AG04449 (cell line): ENCODE data around the gene TNRC6A.
"Not testable (repeated sequence)": the region's sequence is repeated elsewhere in the genome, so short reads cannot be mapped to it uniquely, and the experiment has no call there.

Experiments used
- CTCF ChIA-PET: fragments of 350-600 bp; formaldehyde crosslinking; extraction: SDS; loops from one replicate; lab custom pipeline; 2021; ENCODE audit warnings: antibody characterized with exemption; lab: Yijun Ruan, JAX
- POLR2A ChIA-PET: fragments of 400-600, 350-600 bp; formaldehyde crosslinking; extraction: SDS; loops from one replicate; lab custom pipeline; 2020; ENCODE audit warnings: antibody characterized with exemption, inconsistent platforms; lab: Yijun Ruan, JAX
- DNase-seq: peaks from one replicate; pipeline ENCODE4 v3.0.0-alpha.2; 2010; ENCODE audit warnings: low read depth, low spot score
- H3K4me3 ChIP-seq: 2 replicates; pipeline ENCODE4 v1.5.1; 2011; ENCODE audit warnings: low read depth, mild to moderate bottlenecking, control low read depth, low read length
- TF ChIP-seq, protein P1 (sequence below): IDR thresholded peaks from one replicate; pipeline ENCODE4 v1.5.1; 2011; ENCODE audit warnings: mild to moderate bottlenecking, moderate library complexity, low read length, control low read depth, inconsistent platforms; ENCODE audit not compliant: insufficient read depth; ENCODE audit errors: missing control alignments

The TNRC6A gene

DNA sequence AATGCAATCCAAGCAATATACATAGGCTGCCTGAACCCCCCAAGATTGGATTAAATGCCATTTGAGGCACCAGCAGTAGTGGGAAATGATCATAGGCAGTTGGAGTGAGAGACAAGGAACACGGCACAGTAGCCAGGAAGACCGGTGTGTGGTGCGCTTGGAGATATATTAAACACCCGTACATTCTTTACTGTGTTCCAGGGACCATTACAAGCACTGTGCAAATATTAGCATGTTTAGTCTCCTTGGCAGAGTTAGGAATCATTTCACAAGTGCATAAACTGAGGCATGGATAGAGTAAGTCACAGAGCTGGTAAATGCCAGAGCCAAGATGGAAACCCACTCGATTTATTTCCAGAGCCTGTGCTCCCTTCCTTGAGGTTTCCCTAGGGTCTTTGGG is 31.1 kb upstream of the TNRC6A start:
- ChIA-PET CTCF (interaction anchor here (1.8 to 3.4 kb wide), 2 partner anchors 9 to 11 kb away, joined by 5 to 31 read pairs; no protein-coding TSS in a partner anchor), POLR2A (no interaction called here)
- TF ChIP-seq, protein P1, sequence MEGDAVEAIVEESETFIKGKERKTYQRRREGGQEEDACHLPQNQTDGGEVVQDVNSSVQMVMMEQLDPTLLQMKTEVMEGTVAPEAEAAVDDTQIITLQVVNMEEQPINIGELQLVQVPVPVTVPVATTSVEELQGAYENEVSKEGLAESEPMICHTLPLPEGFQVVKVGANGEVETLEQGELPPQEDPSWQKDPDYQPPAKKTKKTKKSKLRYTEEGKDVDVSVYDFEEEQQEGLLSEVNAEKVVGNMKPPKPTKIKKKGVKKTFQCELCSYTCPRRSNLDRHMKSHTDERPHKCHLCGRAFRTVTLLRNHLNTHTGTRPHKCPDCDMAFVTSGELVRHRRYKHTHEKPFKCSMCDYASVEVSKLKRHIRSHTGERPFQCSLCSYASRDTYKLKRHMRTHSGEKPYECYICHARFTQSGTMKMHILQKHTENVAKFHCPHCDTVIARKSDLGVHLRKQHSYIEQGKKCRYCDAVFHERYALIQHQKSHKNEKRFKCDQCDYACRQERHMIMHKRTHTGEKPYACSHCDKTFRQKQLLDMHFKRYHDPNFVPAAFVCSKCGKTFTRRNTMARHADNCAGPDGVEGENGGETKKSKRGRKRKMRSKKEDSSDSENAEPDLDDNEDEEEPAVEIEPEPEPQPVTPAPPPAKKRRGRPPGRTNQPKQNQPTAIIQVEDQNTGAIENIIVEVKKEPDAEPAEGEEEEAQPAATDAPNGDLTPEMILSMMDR, result no peak
- no peak overlapping the region for H3K4me3 ChIP-seq
- DNase-seq, result no peak

DNA sequence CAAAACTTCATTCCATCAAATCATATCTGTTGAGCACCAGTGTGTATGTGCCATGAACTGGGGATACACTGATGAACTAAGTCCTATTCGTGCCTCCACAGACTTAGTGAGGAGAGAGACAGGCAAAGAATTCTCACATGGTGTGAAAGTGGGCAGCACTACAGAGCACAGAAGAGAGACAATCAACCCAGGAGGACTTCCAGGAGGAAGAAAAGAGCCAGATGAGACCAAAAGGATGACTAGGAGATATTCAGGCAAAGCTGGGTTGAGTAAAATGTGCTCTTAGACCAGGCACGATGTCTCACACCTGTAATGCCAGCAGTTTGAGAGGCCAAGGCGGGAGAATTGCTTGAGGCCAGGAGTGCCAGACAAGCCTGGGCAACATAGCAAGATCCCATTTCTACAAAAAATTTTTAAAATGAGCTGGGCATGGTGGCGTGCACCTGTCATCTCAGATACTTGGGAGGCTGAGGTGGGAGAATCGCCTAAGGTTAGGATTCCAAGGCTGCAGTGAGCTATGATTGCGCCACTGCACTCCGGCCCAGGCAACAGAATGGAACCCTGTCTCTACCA is 30.2 kb upstream of the TNRC6A start:
- no peak overlapping the region for H3K4me3 ChIP-seq
- TF ChIP-seq, protein P1, result no peak
- DNase-seq, result no peak
- ChIA-PET CTCF (interaction anchor here (0.9 to 3.4 kb wide), 4 partner anchors 10 to 18 kb away, joined by 3 to 31 read pairs (median 3); no protein-coding TSS in a partner anchor), POLR2A (interaction anchor here (0.8 to 1.3 kb wide), 3 partner anchors 30 to 121 kb away, joined by 3 to 5 read pairs (median 4); no protein-coding TSS in a partner anchor)

DNA sequence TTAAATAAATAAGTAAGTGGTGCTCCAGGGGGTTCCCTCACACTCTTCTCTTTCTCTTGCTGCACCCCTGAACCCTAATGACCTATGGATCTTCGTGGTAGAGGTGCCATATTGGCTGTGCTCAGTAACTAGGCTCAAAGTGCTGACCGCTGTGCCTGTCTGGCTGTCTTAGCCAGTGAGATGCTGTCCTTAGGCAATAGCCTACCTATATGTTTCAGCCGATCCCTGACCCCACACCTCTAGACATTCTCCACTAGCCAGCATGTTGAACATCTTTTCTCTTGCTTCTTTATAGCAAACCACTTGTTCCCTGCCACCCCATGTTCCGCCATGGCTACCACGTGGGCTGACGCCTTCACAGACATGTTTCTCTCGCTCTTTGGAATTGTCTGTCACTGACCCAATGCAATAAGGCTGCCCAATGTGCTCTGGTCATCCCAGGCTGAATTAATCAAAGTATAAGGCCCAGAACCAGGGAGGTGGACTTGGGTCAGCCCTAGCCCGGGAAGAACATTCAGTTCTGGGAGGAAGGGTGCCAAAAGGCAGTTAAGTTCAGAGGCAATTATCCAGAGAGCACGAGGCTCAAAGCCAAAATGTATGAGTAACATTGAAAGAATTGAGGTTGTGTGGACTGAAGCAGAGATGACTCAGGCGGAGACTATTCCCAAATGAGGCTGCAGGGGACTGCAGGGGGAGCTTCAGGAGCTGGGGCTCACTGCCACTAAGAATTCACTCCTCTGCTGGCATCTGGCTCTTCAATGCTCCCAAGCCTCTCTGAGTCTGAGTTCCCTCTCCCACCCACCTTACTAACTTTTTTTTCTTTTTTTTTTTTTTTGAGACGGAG is 28.7 kb upstream of the TNRC6A start:
- ChIA-PET CTCF (interaction anchor here (3.4 kb wide), 1 partner anchor 11 kb away, joined by 31 read pairs; no protein-coding TSS in a partner anchor), POLR2A (interaction anchor here (1.0 to 1.3 kb wide), 2 partner anchors 31 to 67 kb away, joined by 3 to 4 read pairs; no protein-coding TSS in a partner anchor)
- DNase-seq, result peak; percentile 94
- TF ChIP-seq, protein P1, result peak; percentile 55
- no peak overlapping the region for H3K4me3 ChIP-seq

DNA sequence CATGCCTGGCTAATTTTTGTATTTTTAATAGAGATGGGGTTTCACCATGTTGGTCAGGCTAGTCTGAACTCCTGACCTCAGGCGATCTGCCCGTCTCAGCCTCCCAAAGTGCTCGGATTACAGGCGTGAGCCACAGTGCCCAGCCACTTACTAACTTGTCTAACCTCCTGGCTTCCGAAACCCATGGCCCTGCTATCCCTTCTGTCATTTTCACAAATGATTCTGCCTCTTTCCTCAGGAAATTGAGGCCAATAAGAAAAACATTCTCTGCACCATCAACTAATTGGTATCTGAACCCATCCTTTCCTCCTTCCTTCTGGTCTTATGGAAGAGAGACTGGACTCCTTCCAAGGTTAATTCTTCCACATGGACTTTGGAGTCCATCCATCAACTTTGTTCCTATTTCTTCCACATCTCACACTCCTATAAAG is 27.9 kb upstream of the TNRC6A start:
- H3K4me3 ChIP-seq, result no peak overlapping the region
- DNase-seq, result no peak
- CTCF ChIA-PET, result interaction anchor here (3.4 kb wide), 1 partner anchor 12 kb away, joined by 31 read pairs; no protein-coding TSS in a partner anchor
- TF ChIP-seq, protein P1, result no peak
- POLR2A ChIA-PET, result interaction anchor here (1.0 kb wide), 1 partner anchor 68 kb away, joined by 4 read pairs; no protein-coding TSS in a partner anchor

DNA sequence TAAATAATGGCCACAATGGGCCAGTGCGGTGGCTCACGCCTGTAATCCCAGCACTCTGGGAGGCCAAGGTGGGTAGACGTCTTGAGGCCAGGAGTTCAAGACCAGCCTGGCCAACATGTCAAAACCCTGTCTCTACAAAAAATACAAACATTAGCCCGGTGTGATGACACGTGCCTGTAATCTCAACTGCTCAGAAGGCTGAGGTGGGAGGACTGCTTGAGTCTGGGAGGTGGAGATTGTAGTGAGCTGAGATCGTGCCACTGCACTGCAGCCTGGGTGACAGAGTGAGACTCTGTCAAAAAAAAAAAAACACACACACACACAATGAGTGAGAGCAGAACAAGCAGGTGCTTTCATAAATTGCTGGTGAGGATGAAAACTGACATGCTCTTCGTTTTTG is 21.7 kb upstream of the TNRC6A start:
- CTCF ChIA-PET, result interaction anchor here (0.9 kb wide), 1 partner anchor 190 kb away, joined by 3 read pairs; no protein-coding TSS in a partner anchor

DNA sequence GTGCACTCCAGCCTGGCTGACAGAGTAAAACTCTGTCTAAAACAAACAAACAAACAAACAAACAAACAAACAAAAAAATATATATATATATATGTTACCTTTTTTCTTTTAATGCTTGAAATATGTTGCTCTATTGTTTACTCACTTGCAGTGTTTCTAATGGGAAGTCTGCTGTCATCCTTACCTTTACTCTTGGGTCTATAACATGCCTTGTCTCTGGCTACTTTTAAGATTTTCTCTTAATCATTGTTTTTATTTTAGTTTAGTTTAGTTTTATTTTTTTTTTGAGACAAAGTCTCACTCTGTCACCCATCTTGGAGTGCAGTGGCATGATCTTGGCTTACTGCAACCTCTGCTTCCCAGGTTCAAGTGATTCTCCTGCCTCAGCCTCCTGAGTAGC is 16.1 kb upstream of the TNRC6A start:
- TF ChIP-seq, protein P1, result no peak
- no peak for DNase-seq
- no peak overlapping the region for H3K4me3 ChIP-seq
- POLR2A ChIA-PET, result no interaction called here
- CTCF ChIA-PET, result interaction anchor here (0.8 kb wide), 1 partner anchor 9 kb away, joined by 3 read pairs; no protein-coding TSS in a partner anchor

More for the DNA sequence above, 21.7 kb upstream of the TNRC6A start:
- DNase-seq, POLR2A ChIA-PET, H3K4me3 ChIP-seq: not testable (repeated sequence)
